HG03135 (cell line): ENCODE data around the gene GSG1L2.
"Not testable (repeated sequence)": the region's sequence is repeated elsewhere in the genome, so short reads cannot be mapped to it uniquely, and the experiment has no call there.

Source experiments
- ATAC-seq: cut with Tn5 transposase; IDR thresholded peaks from one replicate; pipeline ENCODE4 v1.9.1; 2021; ENCODE audit warnings: mild to moderate bottlenecking, moderate library complexity; ENCODE audit not compliant: unreplicated experiment

Gene GSG1L2

DNA sequence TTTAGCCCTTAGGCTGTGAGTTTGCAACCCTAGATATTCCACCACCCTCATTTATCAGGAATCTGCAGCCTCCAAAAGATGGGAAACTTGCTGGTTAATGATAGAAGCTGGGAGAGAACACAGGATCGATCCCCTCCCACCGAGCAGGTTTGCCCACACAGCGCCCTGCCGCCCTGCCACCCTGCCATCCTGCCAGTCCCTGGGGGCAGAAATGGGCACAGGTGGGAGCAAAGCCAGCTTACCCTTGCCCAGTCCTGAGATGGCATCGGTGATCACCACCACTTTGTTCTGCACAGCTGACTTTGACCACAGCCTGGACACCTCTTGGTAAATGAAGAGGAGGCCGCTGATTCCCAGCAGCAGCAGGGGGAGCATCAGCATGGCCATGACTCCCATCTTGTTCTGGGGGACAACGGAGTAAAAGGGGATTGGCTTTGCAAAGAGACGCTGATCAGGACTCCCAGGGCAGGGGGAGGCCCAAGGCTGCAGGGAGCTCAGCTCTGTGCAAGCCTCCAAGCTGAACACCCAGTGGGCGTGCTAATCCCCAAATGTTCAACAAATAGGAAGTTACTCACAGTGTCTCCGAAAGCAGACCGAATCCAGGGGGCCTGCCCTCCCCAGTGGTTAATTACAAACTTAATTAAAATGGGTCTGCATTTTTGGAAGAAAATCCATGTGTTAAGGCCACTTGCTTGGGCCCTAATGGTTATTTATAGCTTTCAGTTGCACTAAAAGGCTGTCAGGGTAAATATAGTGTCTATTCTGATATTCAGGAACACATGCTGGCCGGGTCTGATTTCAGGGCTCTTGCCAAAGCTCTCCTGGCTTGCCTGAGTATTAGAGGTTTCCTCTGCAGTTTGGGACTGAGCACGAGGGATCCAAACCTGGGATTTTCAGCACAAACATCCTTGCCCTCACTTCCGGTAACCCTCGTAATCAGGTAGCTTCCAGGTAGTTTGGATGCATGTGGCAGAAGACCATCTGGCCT, 30.7 kb downstream of the GSG1L2 start, which contains the start of gene DHRS7C:
Gene DHRS7C, minus strand, starts transcription at position 704 of the 988 bp plus-strand sequence. Its CDS starts 308 bp downstream, at position 396.
- ATAC-seq, result no peak

- ATAC-seq, result no peak
Measured at GRCh38 chr17:9790316-9790715, 31.6 kb downstream of the GSG1L2 start.

DNA sequence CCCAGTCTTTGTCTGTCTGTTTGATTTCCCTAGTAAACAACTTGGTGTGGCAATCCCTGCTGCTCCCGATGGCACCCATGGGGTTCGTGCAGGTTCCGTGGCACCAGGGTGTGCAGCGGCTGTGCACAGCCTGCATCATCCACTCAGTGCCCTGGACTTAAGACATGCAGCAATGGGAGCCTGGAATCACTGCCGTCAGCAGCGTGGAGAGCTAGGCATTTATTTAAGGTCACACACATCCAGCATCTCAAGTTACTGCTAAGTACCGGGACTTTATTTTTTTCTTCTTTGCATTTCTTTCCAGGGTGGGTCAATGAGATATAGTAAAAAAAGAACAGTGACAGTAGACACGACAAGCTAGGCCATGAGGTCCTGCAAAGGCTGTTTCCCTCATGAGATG, 33.3 kb downstream of the GSG1L2 start:
- no peak for ATAC-seq

GRCh38 chr17:9784544-9784943, 37.3 kb downstream of the GSG1L2 start:
- no peak for ATAC-seq

DNA sequence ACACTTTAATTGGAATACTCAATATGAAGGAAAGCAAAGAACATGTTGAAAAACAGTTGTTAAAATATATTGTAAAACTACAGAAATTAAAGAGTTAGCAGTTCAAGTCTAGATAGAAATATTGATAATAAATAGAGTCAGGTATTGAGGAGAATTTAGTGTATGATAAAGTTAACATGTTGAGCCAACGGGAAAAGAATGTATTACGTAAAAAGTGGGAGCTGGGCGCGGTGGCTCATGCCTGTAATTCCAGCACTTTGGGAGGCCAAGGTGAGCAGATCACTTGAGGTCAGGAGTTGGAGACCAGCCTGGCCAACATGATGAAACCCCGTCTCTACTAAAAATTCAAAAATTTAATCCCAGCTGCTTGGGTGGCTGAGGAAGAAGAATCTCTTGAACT, 38.4 kb downstream of the GSG1L2 start:
- not testable (repeated sequence) for ATAC-seq

- no peak for ATAC-seq
Measured at GRCh38 chr17:9783050-9783449, 38.8 kb downstream of the GSG1L2 start.

- ATAC-seq, result no peak
Measured at GRCh38 chr17:9780552-9780951, 41.3 kb downstream of the GSG1L2 start.

DNA sequence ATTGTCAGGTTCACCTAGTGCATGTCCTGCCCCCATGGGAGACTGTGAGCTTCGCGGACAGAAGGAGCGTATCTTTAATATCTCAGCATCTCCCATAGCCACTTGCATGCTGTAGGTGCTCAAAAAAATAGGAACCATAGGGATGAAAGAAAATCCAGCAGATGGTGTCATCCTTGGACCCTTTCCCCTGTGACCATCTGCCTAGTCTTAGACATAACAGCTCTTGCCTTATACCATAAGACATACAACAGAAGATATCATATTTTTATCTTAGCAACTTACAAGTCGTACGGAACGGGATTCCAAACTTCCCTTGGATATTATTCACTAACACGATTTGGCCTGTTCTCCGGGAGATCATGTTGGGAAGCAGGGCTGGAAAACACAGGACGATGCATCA, 45.0 kb downstream of the GSG1L2 start:
- no peak for ATAC-seq

DNA sequence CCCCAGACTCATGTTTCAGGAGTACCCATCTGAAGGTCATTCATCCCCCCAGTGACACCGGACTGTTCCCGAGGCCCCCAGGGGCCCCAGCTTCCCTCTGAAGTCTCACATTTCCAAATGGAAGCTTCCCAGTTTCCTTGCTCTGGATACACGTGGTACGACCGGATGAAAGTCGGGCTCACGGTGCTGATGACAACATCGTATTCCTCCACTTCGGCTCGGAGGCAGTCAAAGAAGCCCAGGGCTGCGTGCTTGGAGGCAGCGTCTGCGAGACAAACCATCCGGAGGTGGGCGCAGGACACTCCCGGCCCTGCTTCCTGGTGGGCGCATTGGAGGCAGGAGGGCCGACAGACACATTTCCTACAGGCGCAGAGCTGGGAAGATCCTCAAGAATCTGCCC, 49.2 kb downstream of the GSG1L2 start:
- ATAC-seq, result no peak

- no peak for ATAC-seq
Measured at GRCh38 chr17:9771465-9771864, 50.4 kb downstream of the GSG1L2 start.

- no peak for ATAC-seq
Measured at GRCh38 chr17:9769036-9769695, 52.7 kb downstream of the GSG1L2 start.

- ATAC-seq, result no peak
Measured at GRCh38 chr17:9768381-9768934, 53.4 kb downstream of the GSG1L2 start.

DNA sequence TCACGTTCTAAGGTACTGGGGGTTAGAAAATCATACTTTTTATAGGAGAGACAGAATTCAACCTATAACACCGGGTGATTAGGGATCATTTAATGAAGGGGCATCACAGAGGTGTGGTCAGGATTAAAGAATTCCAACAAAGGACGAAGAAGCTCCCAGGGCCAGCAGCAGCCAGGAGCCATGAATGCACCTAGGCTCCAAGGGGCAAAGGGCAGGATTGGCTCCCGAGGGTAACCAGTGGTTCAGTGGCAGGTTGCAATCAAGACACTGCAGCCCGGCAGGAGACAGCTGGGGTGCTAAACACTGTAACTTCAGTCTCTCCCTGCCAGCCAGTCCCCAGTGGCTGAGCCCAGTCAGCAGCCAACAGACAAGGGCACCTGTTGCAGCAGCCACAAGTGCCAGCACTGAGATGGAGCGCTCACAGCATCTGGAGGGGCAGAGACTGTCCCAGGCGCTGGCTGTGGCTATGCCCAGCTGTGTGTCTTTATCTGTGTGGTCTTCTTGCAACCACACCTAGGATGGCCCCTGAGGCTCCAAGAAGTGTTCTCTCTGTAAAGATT, 54.4 kb downstream of the GSG1L2 start:
- ATAC-seq, result no peak

DNA sequence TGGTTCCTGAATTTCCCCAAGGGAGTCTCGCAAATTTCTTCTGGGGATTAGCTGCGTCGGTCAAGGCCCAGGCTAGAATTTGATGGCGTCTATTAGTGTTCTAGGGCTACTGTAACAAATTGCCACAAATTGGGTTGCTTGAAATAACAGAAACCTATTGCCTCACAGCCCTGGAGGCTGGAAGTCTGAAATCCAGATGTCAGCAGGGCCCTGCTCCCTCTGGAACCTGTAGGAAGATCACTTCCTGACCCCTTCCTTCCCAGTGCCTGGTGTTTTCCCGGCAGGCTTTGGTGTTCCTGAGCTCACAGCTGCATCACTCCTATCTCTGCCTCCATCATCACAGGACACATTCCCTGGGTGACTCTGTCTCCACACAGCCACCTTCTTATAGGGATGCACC, 54.9 kb downstream of the GSG1L2 start:
- no peak for ATAC-seq

- ATAC-seq, result no peak
Measured at GRCh38 chr17:9765322-9765721, 56.6 kb downstream of the GSG1L2 start.

- ATAC-seq, result no peak
Measured at GRCh38 chr17:9763643-9764042, 58.2 kb downstream of the GSG1L2 start.

GRCh38 chr17:9760266-9760665, 61.6 kb downstream of the GSG1L2 start:
- ATAC-seq, result no peak

DNA sequence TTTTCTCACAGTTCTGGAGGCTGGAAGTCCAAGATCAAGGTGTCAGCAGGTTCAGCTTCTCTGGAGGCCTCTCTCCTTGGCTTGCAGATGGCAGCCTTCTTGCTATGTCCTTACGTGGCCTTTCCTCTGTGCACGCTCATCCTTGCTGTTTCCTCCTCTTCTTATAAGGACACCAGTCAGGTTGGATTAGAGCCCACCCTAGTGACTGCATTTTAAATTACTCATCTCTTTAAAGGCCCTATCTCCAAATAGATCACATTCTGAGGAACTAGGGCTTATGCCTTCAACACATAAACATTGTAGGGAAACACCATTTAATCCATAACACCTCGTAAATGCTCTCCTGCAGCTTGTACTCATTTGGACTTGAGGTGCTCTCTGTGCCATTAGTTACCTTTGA, 66.8 kb downstream of the GSG1L2 start:
- no peak for ATAC-seq
